Caco-2 (cell line): ENCODE data around the gene KPNA3. TPM values are rescaled to one million over a fixed set of nuclear protein-coding genes. Genes with fewer than 3 reads are reported as not detected.

Experiments
- BruUV-seq: library from RNA; stranded (reverse); fragments of 400-500 nt; replicated peaks from 2 replicates; lab custom pipeline; 2021; lab: Mats Ljungman, UMichigan
- CTCF ChIA-PET: fragments of 300-600 bp; sonication (Branson Sonifier 250); formaldehyde crosslinking; loops from one replicate; lab custom pipeline; 2022; ENCODE audit warnings: antibody characterized with exemption; lab: Charles Lee
- POLR2A ChIA-PET: fragments of 300-600 bp; sonication (Branson Sonifier 250); formaldehyde crosslinking; loops from one replicate; lab custom pipeline; 2022; ENCODE audit warnings: antibody characterized with exemption; lab: Charles Lee
- DNase-seq, 2 experiments: peaks; one replicate each; pipeline versions ENCODE4 v3.0.0 to v3.0.0-alpha.2; 2020 to 2022
- H3K27me3 ChIP-seq: replicated peaks from 2 replicates; pipeline ENCODE4 v1.6.0; 2011; ENCODE audit warnings: low read length; ENCODE audit not compliant: control insufficient read depth, insufficient read depth
- H3K36me3 ChIP-seq: 2 replicates; pipeline ENCODE4 v1.5.1; 2011; ENCODE audit warnings: low read length; ENCODE audit not compliant: control insufficient read depth, insufficient read depth
- H3K4me1 ChIP-seq: fragments of 250-450 bp; sonication (Bioruptor Pico); 2 replicates; pipeline ENCODE4 v1.5.1; 2020; ENCODE audit warnings: mild to moderate bottlenecking
- H3K4me3 ChIP-seq: 2 replicates; pipeline ENCODE4 v1.5.1; 2011; ENCODE audit warnings: low read depth, mild to moderate bottlenecking, control low read depth, low read length
- H3K9me3 ChIP-seq: fragments of 250-450 bp; sonication (Bioruptor Pico); 2 replicates; pipeline ENCODE4 v1.5.1; 2020; ENCODE audit warnings: mild to moderate bottlenecking, moderate library complexity
- H3K27ac Mint-ChIP-seq: one replicate; pipeline ENCODE4 v1.8.0; 2022; ENCODE audit warnings: mixed read lengths; ENCODE audit not compliant: unreplicated experiment
- H3K27me3 Mint-ChIP-seq: one replicate; pipeline ENCODE4 v1.8.0; 2022; ENCODE audit warnings: mixed read lengths; ENCODE audit not compliant: insufficient read depth, unreplicated experiment
- H3K36me3 Mint-ChIP-seq: one replicate; pipeline ENCODE4 v1.8.0; 2022; ENCODE audit warnings: mild to moderate bottlenecking, mixed read lengths; ENCODE audit not compliant: insufficient read depth, unreplicated experiment
- H3K4me1 Mint-ChIP-seq: one replicate; pipeline ENCODE4 v1.8.0; 2022; ENCODE audit warnings: low read depth, mixed read lengths; ENCODE audit not compliant: unreplicated experiment
- H3K4me3 Mint-ChIP-seq: one replicate; pipeline ENCODE4 v1.8.0; 2022; ENCODE audit warnings: mild to moderate bottlenecking, moderate library complexity, mixed read lengths; ENCODE audit not compliant: unreplicated experiment
- H3K9me3 Mint-ChIP-seq: one replicate; pipeline ENCODE4 v1.8.0; 2022; ENCODE audit warnings: mixed read lengths; ENCODE audit not compliant: unreplicated experiment
- CTCF ChIP-seq, 2 experiments: fragments of 200-600 bp in 1 of 2; IDR thresholded peaks; 1 replicate in 1 of 2; 2 replicates in 1 of 2; pipeline versions ENCODE4 v1.5.1 to v1.8.0; 2011 to 2022; ENCODE audit warnings: antibody characterized with exemption in 1 of 2, control low read depth in 1 of 2, inconsistent platforms in 1 of 2, low read depth in 1 of 2, low read length in 1 of 2, mild to moderate bottlenecking in 1 of 2, moderate library complexity in 1 of 2; ENCODE audit not compliant: insufficient read depth in 1 of 2, severe bottlenecking in 1 of 2, unreplicated experiment in 1 of 2
- intact Hi-C: fragments of 100-400 bp; cut with micrococcal nuclease; formaldehyde crosslinking; loops from one replicate; pipeline ENCODE4 v1.10.0; 2022; ENCODE audit not compliant: unreplicated experiment
- total RNA-seq: library from RNA; stranded (reverse); gene quantifications from 2 replicates; pipeline ENCODE4 v1.2.3, GENCODE V29; 2022

The KPNA3 gene
- total RNA-seq, 1 experiment from 2014 or later: 81.9 TPM

GRCh38 chr13:49840675-49841074, 48.2 kb upstream of the KPNA3 start:
- peaks cover 50% of the 10 kb centered on the region for H3K4me1 ChIP-seq
- H3K9me3 ChIP-seq: no peaks in the 10 kb centered on the region
- H3K36me3 ChIP-seq: no peaks in the 10 kb centered on the region
- no TSS peak for BruUV-seq
- H3K4me1 Mint-ChIP-seq: peaks cover 40% of the 10 kb centered on the region
- CTCF ChIA-PET: no interaction called here
- H3K36me3 Mint-ChIP-seq: peaks cover 6% of the 10 kb centered on the region
- no peak overlapping the region for H3K4me3 ChIP-seq
- H3K27ac Mint-ChIP-seq: peak overlapping the region; percentile 37
- no peaks in the 10 kb centered on the region for H3K27me3 ChIP-seq
- intact Hi-C loops: loop anchor here (10.0 kb wide), 1 partner anchor 536 kb away; no protein-coding TSS in a partner anchor
- POLR2A ChIA-PET: no interaction called here
- no peaks in the 10 kb centered on the region for H3K27me3 Mint-ChIP-seq
- no peak for TF ChIP-seq CTCF (IDR thresholded peaks at IDR 0.05; ENCODE audit: insufficient read depth in 1 of 2, low read depth in 1 of 2, low read length in 1 of 2, severe bottlenecking in 1 of 2, unreplicated experiment in 1 of 2)
- H3K9me3 Mint-ChIP-seq: peaks cover 5% of the 10 kb centered on the region
- DNase-seq: no peak
- no peak overlapping the region for H3K4me3 Mint-ChIP-seq

- intact Hi-C loops: loop anchor here (10.0 kb wide), 1 partner anchor 535 kb away; no protein-coding TSS in a partner anchor
- H3K9me3 Mint-ChIP-seq: peaks cover 5% of the 10 kb centered on the region
- CTCF ChIA-PET: no interaction called here
Observed at GRCh38 chr13:49840266-49840665, 47.8 kb upstream of the KPNA3 start.

GRCh38 chr13:49838989-49839388, 46.5 kb upstream of the KPNA3 start:
- intact Hi-C loops: loop anchor here (2.0 kb wide), 2 partner anchors 28 to 46 kb away; partner anchors contain the start of gene KPNA3
- H3K4me1 Mint-ChIP-seq: peaks cover 52% of the 10 kb centered on the region
- Histone ChIP-seq H3K4me3 (no peak overlapping the region), H3K9me3 (no peaks in the 10 kb centered on the region), H3K4me1 (peaks cover 50% of the 10 kb centered on the region), H3K36me3 (no peaks in the 10 kb centered on the region), H3K27me3 (no peaks in the 10 kb centered on the region)
- CTCF ChIA-PET: interaction anchor here (1.1 kb wide), 1 partner anchor 97 kb away, joined by 3 read pairs; the partner anchor contains the start of gene SPRYD7
- H3K9me3 Mint-ChIP-seq: peaks cover 5% of the 10 kb centered on the region
- H3K27ac Mint-ChIP-seq: peak overlapping the region; percentile 93
- H3K4me3 Mint-ChIP-seq: peak overlapping the region; percentile 32
- POLR2A ChIA-PET: interaction anchor here (0.8 kb wide), 1 partner anchor 46 kb away, joined by 5 read pairs; no protein-coding TSS in a partner anchor
- BruUV-seq: no TSS peak
- H3K36me3 Mint-ChIP-seq: peaks cover 6% of the 10 kb centered on the region
- DNase-seq: peak; percentile 68 to 86
- no peaks in the 10 kb centered on the region for H3K27me3 Mint-ChIP-seq
- TF ChIP-seq CTCF (IDR thresholded peaks at IDR 0.05; ENCODE audit: insufficient read depth in 1 of 2, low read depth in 1 of 2, low read length in 1 of 2, severe bottlenecking in 1 of 2, unreplicated experiment in 1 of 2): no peak

More at GRCh38 chr13:49840266-49840665, 47.8 kb upstream of the KPNA3 start:
- Histone ChIP-seq H3K4me1 (peaks cover 50% of the 10 kb centered on the region), H3K4me3 (no peak overlapping the region), H3K27me3 (no peaks in the 10 kb centered on the region), H3K9me3 (no peaks in the 10 kb centered on the region), H3K36me3 (no peaks in the 10 kb centered on the region)
- POLR2A ChIA-PET: no interaction called here
- no TSS peak for BruUV-seq
- peak in 1 of 2 experiments; percentile 48 for DNase-seq
- Mint-ChIP-seq H3K4me3 (no peak overlapping the region), H3K4me1 (peaks cover 43% of the 10 kb centered on the region), H3K27me3 (no peaks in the 10 kb centered on the region), H3K36me3 (peaks cover 6% of the 10 kb centered on the region), H3K27ac (peak overlapping the region; percentile 37)
- no peak for TF ChIP-seq CTCF (IDR thresholded peaks at IDR 0.05; ENCODE audit: insufficient read depth in 1 of 2, low read depth in 1 of 2, low read length in 1 of 2, severe bottlenecking in 1 of 2, unreplicated experiment in 1 of 2)
